Upper lobe of left lung (tissue), 6 donors: Measurements from ENCODE around the gene NCS1. TPM values are rescaled to one million over a fixed set of nuclear protein-coding genes. Genes with fewer than 3 reads are reported as not detected.

Experiments used
- ATAC-seq, 2 donors: fragments of 200-7000 bp; cut with Tn5 transposase; one replicate each; pipeline ENCODE4 v1.9.1; 2022; ENCODE audit warnings: mild to moderate bottlenecking in 2 of 2, moderate library complexity in 2 of 2; ENCODE audit not compliant: low FRiP score in 2 of 2
- DNase-seq, 2 donors: peaks; one replicate each; pipeline ENCODE4 v3.0.0-alpha.2; 2019 to 2020
- H3K27ac ChIP-seq, 4 donors: fragments of 200-600 bp; sonication (generic); one replicate each; pipeline ENCODE4 v1.5.1; 2016 to 2019
- H3K27me3 ChIP-seq, 4 donors: fragments of 200-600 bp; sonication (generic); one replicate each; pipeline ENCODE4 v1.5.1; 2017 to 2019
- H3K36me3 ChIP-seq, 4 donors: fragments of 200-600 bp; sonication (generic); one replicate each; pipeline ENCODE4 v1.5.1; 2016 to 2019
- H3K4me1 ChIP-seq, 4 donors: fragments of 200-600 bp; sonication (generic); one replicate each; pipeline ENCODE4 v1.5.1; 2018 to 2019
- H3K4me3 ChIP-seq, 4 donors: fragments of 200-600 bp; sonication (generic); one replicate each; pipeline ENCODE4 v1.5.1; 2017 to 2019; ENCODE audit warnings: mild to moderate bottlenecking in 2 of 4, moderate library complexity in 1 of 4
- H3K9me3 ChIP-seq, 4 donors: fragments of 200-600 bp; sonication (generic); one replicate each; pipeline ENCODE4 v1.5.1; 2018 to 2019
- CTCF ChIP-seq, 6 experiments: fragments of 450-650 bp in 4 of 6; fragments of 200-600 bp in 2 of 6; sonication (generic) in 2 of 6; IDR thresholded peaks; one replicate each; pipeline ENCODE4 v1.5.1; 2016 to 2019; ENCODE audit warnings: antibody characterized with exemption in 6 of 6
- EP300 ChIP-seq, 4 donors: sonication (generic); formaldehyde crosslinking; IDR thresholded peaks; one replicate each; pipeline ENCODE4 v1.5.1; 2017; ENCODE audit warnings: antibody characterized with exemption in 4 of 4, control low read depth in 2 of 4
- POLR2A ChIP-seq, 4 donors: fragments of 450-650 bp; IDR thresholded peaks; one replicate each; pipeline ENCODE4 v1.5.1; 2016 to 2017; ENCODE audit warnings: antibody characterized with exemption in 4 of 4, mild to moderate bottlenecking in 2 of 4
- POLR2AphosphoS5 ChIP-seq, 2 donors: sonication (generic); formaldehyde crosslinking; IDR thresholded peaks; one replicate each; pipeline ENCODE4 v1.5.1; 2017; ENCODE audit warnings: antibody characterized with exemption in 2 of 2
- WGBS, 2 donors: methylation state at CpG; one replicate each; pipeline ENCODE4 v1.1.5; 2017 to 2018; 5-methylcytosine and 5-hydroxymethylcytosine counted together
- total RNA-seq, 6 donors: library from RNA; depleted of rRNA in 4 of 6; stranded (reverse); fragments of >200 nt in 4 of 6; gene quantifications; one replicate each; pipeline versions ENCODE4 v1.1.0 to v1.2.1, GENCODE V29; 2016 to 2021
- donor health status: DM: no; HTN: no; CAD: no; lungs with moderate emphysema.
- donor health status: DM: no; HTN: yes; CAD: no; lungs with severe emphysema.

NCS1 gene
- total RNA-seq, 6 donors from 2014 or later, result 2.7 to 10.0 (median 3.9) TPM

GRCh38 chr9:130267930-130268329, 95.7 kb downstream of the NCS1 start:
- Histone ChIP-seq H3K4me1 (peaks cover 7 to 22% (median 15%) of the 10 kb centered on the region in 4 donors), H3K27ac (peak overlapping the region in 1 of 4 donors; percentile 11), H3K27me3 (peaks cover 0 to 26% (median 13%) of the 10 kb centered on the region in 4 donors), H3K9me3 (no peaks in the 10 kb centered on the region), H3K4me3 (no peak overlapping the region), H3K36me3 (no peaks in the 10 kb centered on the region)
- no peak for TF ChIP-seq POLR2A (IDR thresholded peaks at IDR 0.05)
- no peak for TF ChIP-seq POLR2AphosphoS5 (IDR thresholded peaks at IDR 0.05)
- TF ChIP-seq CTCF (IDR thresholded peaks at IDR 0.05), result no peak
- TF ChIP-seq EP300 (IDR thresholded peaks at IDR 0.05), result no peak
- ATAC-seq, result peak in 1 of 2 donors; percentile 44
- no peak for DNase-seq
- WGBS, 2 donors, result 86 to 90% methylated on average over 4 to 5 of the region's 5 CpGs

DNA sequence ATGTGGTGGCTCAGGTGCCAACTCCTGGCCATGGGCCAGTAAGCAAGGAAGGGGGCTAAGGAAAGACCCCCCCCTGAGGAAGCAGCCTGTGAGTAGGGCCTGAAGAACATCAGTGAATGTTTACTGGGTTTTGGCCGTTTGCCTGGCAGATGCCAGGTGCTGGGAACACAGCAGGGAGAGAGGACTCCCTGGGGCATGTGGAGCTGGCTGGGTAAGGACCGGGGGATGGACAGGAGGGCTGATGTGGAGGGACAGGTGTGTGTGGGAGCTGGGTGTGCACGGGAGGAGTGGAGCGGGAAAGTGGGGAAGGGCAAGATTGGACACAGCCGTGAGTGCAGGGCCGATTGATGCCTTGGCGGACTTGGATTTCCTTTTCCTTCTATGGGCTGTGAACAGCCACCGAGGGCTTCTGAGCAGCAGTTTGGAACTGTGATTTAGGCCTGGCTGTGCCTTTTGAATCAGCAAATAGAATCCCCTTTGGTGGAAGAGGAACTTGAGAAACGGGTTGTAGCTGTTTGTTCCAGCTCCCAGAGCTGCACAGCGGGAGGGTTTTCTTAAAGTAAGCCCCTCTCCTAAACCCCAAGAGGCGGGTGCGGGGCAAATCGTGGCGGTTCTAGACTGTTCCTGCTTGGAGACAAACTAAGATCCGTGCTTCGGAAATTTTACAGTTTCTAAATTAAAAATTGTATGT, 96.5 kb downstream of the NCS1 start:
- peaks cover 7 to 22% (median 15%) of the 10 kb centered on the region in 4 donors for H3K4me1 ChIP-seq
- DNase-seq (no peak), ATAC-seq (no peak)
- WGBS, 2 donors, result 37 to 40% methylated on average over 16 of the region's 16 CpGs
- peaks cover 0 to 26% (median 13%) of the 10 kb centered on the region in 4 donors for H3K27me3 ChIP-seq
- peak overlapping the region in 2 of 4 donors; percentile 12 to 32 for H3K27ac ChIP-seq
- H3K36me3 ChIP-seq, result no peaks in the 10 kb centered on the region
- H3K4me3 ChIP-seq, result no peak overlapping the region
- TF ChIP-seq POLR2AphosphoS5 (IDR thresholded peaks at IDR 0.05) (no peak), POLR2A (IDR thresholded peaks at IDR 0.05) (no peak), EP300 (IDR thresholded peaks at IDR 0.05) (no peak), CTCF (IDR thresholded peaks at IDR 0.05) (no peak)
- no peaks in the 10 kb centered on the region for H3K9me3 ChIP-seq

DNA sequence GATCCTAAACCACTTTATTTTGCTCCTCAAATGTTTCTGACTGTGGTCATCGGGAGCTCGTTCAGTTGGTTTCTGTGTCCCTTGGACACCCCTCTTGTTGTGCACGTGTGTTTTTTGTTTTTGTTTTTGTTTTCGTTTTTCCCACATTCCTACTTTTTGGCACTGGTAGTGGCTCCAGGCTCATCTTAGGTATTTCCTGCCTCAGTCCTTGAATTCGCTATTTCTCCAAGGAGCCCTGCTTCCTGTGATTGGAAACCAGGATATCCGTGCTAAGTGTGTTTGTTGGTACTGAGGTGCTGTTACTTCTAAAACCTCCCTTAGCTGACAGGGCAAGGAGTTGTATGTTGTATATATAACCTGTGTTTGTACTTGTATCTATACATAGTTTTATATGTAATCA, 99.3 kb downstream of the NCS1 start:
- Histone ChIP-seq H3K4me3 (no peak overlapping the region), H3K36me3 (no peaks in the 10 kb centered on the region), H3K4me1 (peaks cover 0 to 10% (median under 1%) of the 10 kb centered on the region in 4 donors), H3K9me3 (no peaks in the 10 kb centered on the region), H3K27ac (peak overlapping the region in 3 of 4 donors; percentile 38 to 45 (median 40)), H3K27me3 (peaks cover 0 to 3% (median 2%) of the 10 kb centered on the region in 4 donors)
- 55 to 68% methylated on average over 6 of the region's 6 CpGs for WGBS, 2 donors
- TF ChIP-seq POLR2AphosphoS5 (IDR thresholded peaks at IDR 0.05) (peak in 1 of 2 donors; percentile 33), POLR2A (IDR thresholded peaks at IDR 0.05) (no peak)
- no peak for ATAC-seq
- DNase-seq, result no peak

- no peak for ATAC-seq
- Histone ChIP-seq H3K27ac (no peak overlapping the region), H3K4me1 (no peaks in the 10 kb centered on the region), H3K36me3 (no peaks in the 10 kb centered on the region), H3K4me3 (no peak overlapping the region), H3K9me3 (no peaks in the 10 kb centered on the region), H3K27me3 (no peaks in the 10 kb centered on the region)
- TF ChIP-seq POLR2AphosphoS5 (IDR thresholded peaks at IDR 0.05) (no peak), EP300 (IDR thresholded peaks at IDR 0.05) (no peak), CTCF (IDR thresholded peaks at IDR 0.05) (no peak), POLR2A (IDR thresholded peaks at IDR 0.05) (no peak)
- WGBS, 2 donors, result 82 to 90% methylated on average over 9 of the region's 9 CpGs
- DNase-seq, result no peak
Observed at GRCh38 chr9:130275156-130275555, 103.0 kb downstream of the NCS1 start.

GRCh38 chr9:130276121-130276520, 103.9 kb downstream of the NCS1 start:
- Histone ChIP-seq H3K4me1 (no peaks in the 10 kb centered on the region), H3K27ac (no peak overlapping the region), H3K36me3 (no peaks in the 10 kb centered on the region), H3K9me3 (no peaks in the 10 kb centered on the region), H3K27me3 (no peaks in the 10 kb centered on the region), H3K4me3 (no peak overlapping the region)
- 61 to 63% methylated on average over 3 of the region's 3 CpGs for WGBS, 2 donors
- ATAC-seq (no peak), DNase-seq (no peak)
- TF ChIP-seq POLR2AphosphoS5 (IDR thresholded peaks at IDR 0.05) (no peak), POLR2A (IDR thresholded peaks at IDR 0.05) (no peak), CTCF (IDR thresholded peaks at IDR 0.05) (no peak), EP300 (IDR thresholded peaks at IDR 0.05) (no peak)
